Activated naive CD8-positive, alpha-beta T cell treated with anti-CD3 and anti-CD28 coated beads, Interleukin-2, amount 50 U/mL, for 24 hours (primary cell): ENCODE measurements around the gene JAZF1.
"Not testable (repeated sequence)": the region's sequence is repeated elsewhere in the genome, so short reads cannot be mapped to it uniquely, and the experiment has no call there.

Source experiments
- ATAC-seq: fragments of 150-1000 bp; cut with Tn5 transposase; one replicate; pipeline ENCODE4 v1.10.0; 2021
- DNase-seq: peaks from one replicate; pipeline ENCODE4 v3.0.0; 2021
- H3K27ac Mint-ChIP-seq: one replicate; pipeline ENCODE4 v1.8.0; 2021; ENCODE audit warnings: mild to moderate bottlenecking, mixed read lengths
- H3K27me3 Mint-ChIP-seq: one replicate; pipeline ENCODE4 v1.8.0; 2021; ENCODE audit warnings: mixed read lengths
- H3K36me3 Mint-ChIP-seq: one replicate; pipeline ENCODE4 v1.8.0; 2021; ENCODE audit warnings: low read depth, mixed read lengths
- H3K4me1 Mint-ChIP-seq: one replicate; pipeline ENCODE4 v1.8.0; 2021; ENCODE audit warnings: mixed read lengths
- H3K4me3 Mint-ChIP-seq: one replicate; pipeline ENCODE4 v1.8.0; 2021; ENCODE audit warnings: mild to moderate bottlenecking, moderate library complexity, mixed read lengths
- H3K9me3 Mint-ChIP-seq: one replicate; pipeline ENCODE4 v1.8.0; 2021; ENCODE audit warnings: mixed read lengths

Gene JAZF1

DNA sequence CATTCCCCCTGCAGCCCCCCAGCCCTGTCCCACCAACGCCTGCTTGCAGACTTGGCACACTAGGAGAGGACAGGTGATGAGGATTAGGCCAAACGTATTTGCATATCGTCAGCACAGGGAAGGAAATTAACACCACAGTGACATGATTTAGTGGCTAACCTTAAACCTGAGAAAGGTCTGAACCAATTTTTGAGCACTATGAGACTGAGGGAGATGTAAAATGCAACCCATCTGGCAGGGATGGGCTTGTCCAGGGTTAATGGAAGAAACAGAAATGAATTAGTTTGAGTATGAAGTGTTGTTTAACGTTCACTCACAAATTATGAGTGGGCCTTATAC, 257.0 kb downstream of the JAZF1 start:
- ATAC-seq (no peak), DNase-seq (no peak)
- Mint-ChIP-seq H3K27me3 (no peaks in the 10 kb centered on the region), H3K4me1 (peaks cover 4% of the 10 kb centered on the region), H3K36me3 (no peaks in the 10 kb centered on the region), H3K4me3 (no peak overlapping the region), H3K9me3 (no peaks in the 10 kb centered on the region), H3K27ac (no peak overlapping the region)

DNA sequence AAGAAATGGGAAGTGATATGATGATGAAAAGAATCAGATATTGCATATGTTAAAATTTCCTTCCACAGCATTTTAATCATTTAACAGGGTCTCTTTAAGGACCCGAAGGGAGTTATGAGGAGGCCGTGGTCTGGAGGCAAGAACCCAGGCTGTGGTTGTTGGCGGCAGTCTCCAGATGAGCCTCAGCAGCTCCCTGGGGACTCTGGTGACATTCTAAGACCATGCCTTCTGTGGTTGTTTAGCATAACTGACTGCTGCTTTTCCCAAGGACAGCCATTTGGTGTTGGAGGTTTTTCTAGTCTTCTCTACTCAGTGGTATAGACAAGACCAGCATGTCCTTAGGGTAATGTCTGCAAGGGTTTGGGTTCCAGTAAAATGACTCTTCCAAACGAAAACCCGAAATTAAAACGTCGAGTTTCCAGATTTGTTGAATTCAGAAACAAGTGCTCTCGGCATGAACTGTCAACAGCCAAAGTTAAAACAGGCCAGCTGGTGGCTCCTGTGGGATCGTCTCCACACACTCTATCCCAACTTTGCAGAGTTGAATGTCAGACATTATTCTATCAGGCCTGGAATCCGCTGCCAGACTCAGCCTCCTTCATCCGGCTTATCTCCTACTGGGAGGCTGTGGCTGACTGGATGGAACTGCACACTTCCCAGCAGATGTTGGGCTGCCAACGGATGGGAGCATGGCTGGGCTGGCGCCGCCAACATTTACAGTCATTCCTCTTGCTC, 257.5 kb downstream of the JAZF1 start:
- H3K36me3 Mint-ChIP-seq, result no peaks in the 10 kb centered on the region
- H3K27ac Mint-ChIP-seq, result no peak overlapping the region
- H3K9me3 Mint-ChIP-seq, result no peaks in the 10 kb centered on the region
- H3K4me1 Mint-ChIP-seq, result peaks cover 4% of the 10 kb centered on the region
- DNase-seq (no peak), ATAC-seq (no peak)
- H3K27me3 Mint-ChIP-seq, result no peaks in the 10 kb centered on the region
- H3K4me3 Mint-ChIP-seq, result no peak overlapping the region

DNA sequence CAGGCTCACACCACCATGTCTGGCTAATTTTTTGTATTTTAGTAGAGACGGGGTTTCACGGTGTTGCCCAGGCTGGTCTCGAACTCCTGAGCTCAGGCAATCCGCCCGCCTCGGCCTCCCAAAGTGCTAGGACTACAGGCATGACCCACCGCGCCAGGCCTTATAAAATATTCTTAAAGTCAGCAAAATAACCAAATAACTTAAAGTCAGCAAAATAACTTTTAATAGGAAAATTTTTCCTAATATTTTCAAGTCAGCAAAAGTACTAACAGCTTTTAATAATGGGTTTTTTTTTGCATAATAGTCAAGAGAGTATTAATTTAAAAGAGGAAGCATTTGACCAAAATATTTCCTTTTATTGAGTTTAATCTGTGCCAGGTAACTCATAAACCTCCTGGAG, 258.2 kb downstream of the JAZF1 start:
- not testable (repeated sequence) for DNase-seq, H3K9me3 Mint-ChIP-seq, H3K36me3 Mint-ChIP-seq, H3K27me3 Mint-ChIP-seq, H3K27ac Mint-ChIP-seq, H3K4me1 Mint-ChIP-seq, H3K4me3 Mint-ChIP-seq, ATAC-seq

DNA sequence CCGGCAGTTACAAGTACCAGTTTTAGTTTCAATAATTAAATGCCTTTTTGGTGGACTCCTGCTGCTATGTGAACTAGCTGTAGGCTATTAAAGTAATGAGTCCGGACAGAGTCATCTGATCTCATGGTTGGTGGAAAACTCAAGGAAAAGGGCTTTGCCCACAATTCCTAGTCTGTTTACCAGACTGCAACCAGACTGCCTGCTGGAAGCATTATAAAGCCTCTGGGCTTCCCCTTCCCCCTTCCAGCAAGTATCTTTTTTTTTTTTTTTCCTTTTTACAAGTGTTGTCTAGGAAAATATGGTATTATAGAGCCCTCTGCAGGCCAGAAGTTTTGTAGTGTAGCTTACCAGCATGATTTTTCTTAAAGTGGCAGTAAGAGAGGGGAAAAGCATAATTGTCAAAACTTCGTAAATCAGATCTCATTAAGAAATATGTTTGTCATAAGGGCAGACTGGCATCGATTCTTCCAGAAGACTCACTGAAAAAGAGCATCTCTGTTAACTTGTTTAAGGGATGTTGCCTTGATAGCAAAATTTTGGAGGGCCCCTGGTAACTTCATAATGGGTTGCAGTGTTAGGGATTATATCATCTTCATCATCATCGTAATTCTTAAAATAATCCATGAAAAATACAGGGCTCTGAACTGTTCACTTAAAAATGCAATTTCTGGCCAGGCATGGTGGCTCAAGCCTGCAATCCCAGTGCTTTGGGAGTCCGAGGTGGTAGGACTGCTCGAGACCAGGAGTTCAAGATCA, 259.3 kb downstream of the JAZF1 start:
- H3K27ac Mint-ChIP-seq, result no peak overlapping the region
- DNase-seq (no peak), ATAC-seq (no peak)
- H3K4me3 Mint-ChIP-seq, result no peak overlapping the region
- H3K4me1 Mint-ChIP-seq, result peaks cover 4% of the 10 kb centered on the region
- H3K36me3 Mint-ChIP-seq, result no peaks in the 10 kb centered on the region
- H3K27me3 Mint-ChIP-seq, result no peaks in the 10 kb centered on the region
- no peaks in the 10 kb centered on the region for H3K9me3 Mint-ChIP-seq

DNA sequence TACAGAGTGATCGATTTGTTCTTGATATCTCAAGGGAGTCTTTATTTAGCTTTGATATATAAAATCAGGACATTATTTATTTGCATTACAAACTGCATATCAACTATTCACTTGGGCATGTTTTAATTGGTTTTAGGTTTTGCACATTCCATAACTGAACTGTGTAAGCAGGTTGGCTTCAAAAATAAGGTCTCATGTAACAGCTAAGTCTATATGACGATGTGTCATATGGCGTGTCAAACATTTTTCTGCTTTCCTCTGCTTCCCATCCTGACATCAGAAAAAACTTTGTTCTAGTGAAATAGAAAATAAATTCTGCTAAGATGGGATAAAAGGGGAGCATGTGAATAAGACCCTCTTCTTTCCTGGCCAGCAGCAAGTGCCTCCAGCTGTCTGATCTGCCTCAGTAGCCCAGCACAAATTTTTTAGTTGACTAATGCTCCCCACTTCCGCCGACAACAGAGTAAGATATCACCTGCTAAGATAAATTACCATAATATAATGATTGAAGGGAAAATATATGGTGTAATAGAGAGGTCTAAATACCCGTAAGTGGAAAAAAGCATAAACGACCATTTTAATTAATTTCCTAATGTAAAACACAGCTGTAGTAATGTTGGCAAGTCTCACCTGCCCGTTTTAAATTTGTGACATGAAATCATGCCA, 260.2 kb downstream of the JAZF1 start:
- Mint-ChIP-seq H3K4me3 (no peak overlapping the region), H3K9me3 (no peaks in the 10 kb centered on the region), H3K27ac (no peak overlapping the region), H3K36me3 (no peaks in the 10 kb centered on the region), H3K27me3 (no peaks in the 10 kb centered on the region), H3K4me1 (no peaks in the 10 kb centered on the region)
- DNase-seq (no peak), ATAC-seq (no peak)

DNA sequence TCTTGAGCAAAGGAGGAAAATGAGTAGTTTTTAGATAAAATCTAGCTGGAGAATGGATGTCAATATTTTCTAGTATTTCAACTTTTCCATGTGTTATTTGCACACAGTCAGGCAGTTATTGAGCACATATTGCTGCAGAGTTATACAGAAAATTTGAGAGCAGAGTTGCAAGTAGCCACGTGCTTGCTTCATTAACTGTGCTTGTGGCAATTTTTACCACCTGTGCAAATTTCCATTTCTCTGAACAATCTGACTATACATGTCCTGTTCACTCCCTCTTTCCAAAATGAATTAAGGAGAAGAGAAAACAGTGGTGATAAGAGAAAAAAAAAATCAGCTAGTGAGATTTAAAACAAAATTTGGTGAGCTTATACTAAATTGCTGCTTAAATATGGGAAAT, 262.1 kb downstream of the JAZF1 start:
- Mint-ChIP-seq H3K9me3 (no peaks in the 10 kb centered on the region), H3K4me1 (no peaks in the 10 kb centered on the region), H3K27me3 (no peaks in the 10 kb centered on the region), H3K4me3 (no peak overlapping the region), H3K27ac (no peak overlapping the region), H3K36me3 (no peaks in the 10 kb centered on the region)
- no peak for DNase-seq
- no peak for ATAC-seq

DNA sequence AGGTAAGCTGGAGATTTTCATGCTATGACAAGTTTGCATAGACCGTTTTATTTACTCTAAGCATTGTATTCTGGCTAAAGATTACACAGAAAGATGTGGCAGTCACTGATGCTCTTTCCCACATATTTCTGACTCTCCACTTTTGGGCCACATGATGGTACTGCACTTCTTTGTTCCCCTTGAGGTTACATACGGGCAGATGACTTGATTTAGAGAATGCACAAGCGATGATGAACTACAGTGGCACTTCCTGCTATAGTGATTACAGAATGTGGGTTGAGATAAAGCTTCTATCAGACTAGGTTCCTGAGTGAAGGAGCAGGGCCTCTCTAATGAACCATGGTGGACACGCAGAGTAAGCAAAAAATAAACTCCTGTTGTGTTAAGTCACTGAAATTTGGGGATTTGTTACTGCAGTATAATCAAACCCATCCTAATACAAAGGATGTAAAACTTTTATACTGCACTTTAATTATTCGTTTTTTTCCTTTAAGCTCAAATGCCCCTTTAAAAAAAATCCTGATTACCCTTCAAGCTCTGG, 262.8 kb downstream of the JAZF1 start:
- no peak for ATAC-seq
- Mint-ChIP-seq H3K36me3 (no peaks in the 10 kb centered on the region), H3K4me3 (no peak overlapping the region), H3K9me3 (no peaks in the 10 kb centered on the region), H3K27ac (no peak overlapping the region), H3K27me3 (no peaks in the 10 kb centered on the region), H3K4me1 (no peaks in the 10 kb centered on the region)
- DNase-seq, result no peak

DNA sequence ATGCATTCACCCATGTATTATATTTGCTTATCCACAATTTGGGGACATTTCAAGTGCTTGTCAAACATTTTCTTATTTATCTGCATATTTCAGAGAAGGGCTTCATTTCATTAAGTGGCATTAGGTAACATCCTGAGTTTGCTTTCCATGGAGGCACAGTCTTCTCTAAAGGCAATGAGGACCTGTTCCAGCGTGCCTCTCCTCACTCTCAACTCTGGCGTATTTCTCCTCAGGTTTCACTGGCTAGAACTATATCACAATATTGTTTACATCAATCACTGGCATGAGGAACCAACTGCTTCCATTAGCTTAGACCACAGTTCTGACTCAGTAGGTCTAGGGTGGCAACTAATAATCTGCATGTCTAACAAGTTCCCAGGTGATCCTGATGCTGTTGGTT, 263.5 kb downstream of the JAZF1 start:
- DNase-seq (no peak), ATAC-seq (no peak)
- Mint-ChIP-seq H3K4me1 (no peaks in the 10 kb centered on the region), H3K9me3 (no peaks in the 10 kb centered on the region), H3K27me3 (no peaks in the 10 kb centered on the region), H3K27ac (no peak overlapping the region), H3K4me3 (no peak overlapping the region), H3K36me3 (no peaks in the 10 kb centered on the region)

DNA sequence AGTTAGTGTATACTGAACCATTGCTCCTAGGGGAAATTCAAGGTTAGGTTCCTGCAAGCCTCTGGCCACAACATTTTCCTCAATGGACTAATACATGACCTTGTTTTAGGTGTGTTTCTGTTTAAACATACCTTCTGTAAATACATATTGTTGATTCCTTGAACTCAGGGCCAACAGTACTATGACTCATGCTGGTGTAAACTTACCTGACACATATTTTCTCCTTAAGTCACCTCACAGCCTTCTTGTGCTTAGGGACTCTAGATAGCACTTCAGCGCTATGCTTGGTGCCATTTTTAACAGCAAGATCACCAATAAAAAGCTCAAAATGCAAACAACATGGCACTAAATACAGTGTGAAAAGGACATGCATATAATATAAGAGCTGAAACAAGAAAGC, 264.2 kb downstream of the JAZF1 start:
- Mint-ChIP-seq H3K27me3 (no peaks in the 10 kb centered on the region), H3K4me1 (no peaks in the 10 kb centered on the region), H3K27ac (no peak overlapping the region), H3K36me3 (no peaks in the 10 kb centered on the region), H3K9me3 (no peaks in the 10 kb centered on the region), H3K4me3 (no peak overlapping the region)
- no peak for DNase-seq
- ATAC-seq, result no peak

DNA sequence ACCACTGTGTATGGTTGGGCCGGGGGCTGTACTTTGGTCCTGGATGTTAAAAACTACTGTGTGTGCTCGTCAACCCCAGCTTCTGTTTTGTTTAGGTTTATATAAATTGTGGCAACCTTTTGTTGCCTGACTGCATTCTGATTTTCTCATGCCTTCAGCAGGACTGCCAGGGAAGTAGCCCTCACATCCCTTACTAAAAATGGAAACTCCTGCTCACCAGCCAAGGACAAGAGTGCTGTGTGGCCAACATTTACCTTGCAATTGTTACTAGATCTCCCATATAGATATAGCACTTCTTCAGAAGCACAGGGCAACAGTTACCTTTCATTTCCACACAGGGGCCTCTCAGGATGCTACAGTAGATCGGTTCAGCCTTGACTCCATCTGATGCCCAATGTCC, 266.2 kb downstream of the JAZF1 start:
- Mint-ChIP-seq H3K4me1 (no peaks in the 10 kb centered on the region), H3K36me3 (no peaks in the 10 kb centered on the region), H3K27ac (no peak overlapping the region), H3K4me3 (no peak overlapping the region), H3K27me3 (no peaks in the 10 kb centered on the region), H3K9me3 (no peaks in the 10 kb centered on the region)
- DNase-seq (no peak), ATAC-seq (no peak)

DNA sequence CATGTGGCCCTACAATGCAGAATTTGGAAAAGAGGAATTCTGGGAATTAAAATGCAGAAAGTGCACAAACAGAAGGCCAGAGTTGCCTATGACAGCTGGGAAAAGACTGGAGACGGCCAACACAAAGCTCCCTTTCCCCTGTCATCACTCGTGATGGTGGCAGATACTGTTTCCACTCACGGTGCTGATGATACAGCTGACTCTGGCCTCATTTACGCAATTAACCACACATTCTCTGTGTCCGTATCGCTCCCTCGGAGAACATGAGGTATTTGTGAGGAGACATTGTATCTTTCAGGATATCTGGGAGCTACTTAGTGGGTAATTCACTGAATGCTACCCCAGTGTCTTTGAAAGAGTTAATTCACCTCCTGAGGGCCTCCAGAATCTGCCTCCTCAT, 267.8 kb downstream of the JAZF1 start:
- Mint-ChIP-seq H3K9me3 (no peaks in the 10 kb centered on the region), H3K4me1 (no peaks in the 10 kb centered on the region), H3K4me3 (no peak overlapping the region), H3K27me3 (no peaks in the 10 kb centered on the region), H3K27ac (no peak overlapping the region), H3K36me3 (no peaks in the 10 kb centered on the region)
- ATAC-seq, result no peak
- DNase-seq, result no peak

DNA sequence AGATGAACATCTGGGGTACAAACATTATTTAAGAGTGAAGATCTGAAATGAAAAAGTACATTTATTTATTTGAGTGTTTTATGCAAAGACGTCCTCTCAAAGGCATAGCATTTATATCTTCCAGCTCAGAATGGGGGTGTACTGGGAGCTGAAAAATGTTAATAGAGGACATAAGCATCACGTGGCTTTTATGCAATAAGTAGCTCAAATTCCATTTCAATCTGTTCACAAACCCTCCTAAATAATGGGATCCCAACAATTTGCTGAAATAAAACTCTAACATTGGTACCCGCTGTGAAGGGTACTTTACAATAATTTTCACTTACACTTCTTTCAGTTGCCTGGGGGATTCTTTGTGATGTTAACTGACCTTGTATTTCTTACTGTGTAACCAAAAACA, 268.7 kb downstream of the JAZF1 start:
- Mint-ChIP-seq H3K36me3 (no peaks in the 10 kb centered on the region), H3K27ac (no peak overlapping the region), H3K9me3 (no peaks in the 10 kb centered on the region), H3K4me1 (no peaks in the 10 kb centered on the region), H3K27me3 (no peaks in the 10 kb centered on the region), H3K4me3 (no peak overlapping the region)
- ATAC-seq (no peak), DNase-seq (no peak)

DNA sequence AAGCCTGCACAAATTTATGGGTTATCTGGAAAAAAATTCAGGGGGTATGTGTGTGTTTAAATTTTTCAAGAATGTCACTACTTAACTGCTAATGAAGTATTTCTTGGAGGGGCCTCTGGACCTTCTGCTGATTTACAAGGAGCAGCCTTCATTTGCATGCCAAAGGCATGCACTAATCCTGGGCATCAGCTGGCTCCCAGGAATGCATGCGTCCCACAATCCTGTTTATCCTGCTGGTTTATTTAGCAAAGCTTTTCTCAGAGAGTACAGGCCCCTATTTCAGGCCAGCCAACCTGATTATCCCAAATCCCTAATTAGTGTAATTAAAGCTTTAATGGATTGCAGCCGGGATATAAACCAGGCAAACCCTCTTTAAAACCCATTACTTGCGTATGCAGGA, 270.3 kb downstream of the JAZF1 start:
- DNase-seq, result no peak
- Mint-ChIP-seq H3K4me1 (no peaks in the 10 kb centered on the region), H3K4me3 (no peak overlapping the region), H3K27me3 (no peaks in the 10 kb centered on the region), H3K36me3 (no peaks in the 10 kb centered on the region), H3K27ac (no peak overlapping the region), H3K9me3 (no peaks in the 10 kb centered on the region)
- ATAC-seq, result no peak

DNA sequence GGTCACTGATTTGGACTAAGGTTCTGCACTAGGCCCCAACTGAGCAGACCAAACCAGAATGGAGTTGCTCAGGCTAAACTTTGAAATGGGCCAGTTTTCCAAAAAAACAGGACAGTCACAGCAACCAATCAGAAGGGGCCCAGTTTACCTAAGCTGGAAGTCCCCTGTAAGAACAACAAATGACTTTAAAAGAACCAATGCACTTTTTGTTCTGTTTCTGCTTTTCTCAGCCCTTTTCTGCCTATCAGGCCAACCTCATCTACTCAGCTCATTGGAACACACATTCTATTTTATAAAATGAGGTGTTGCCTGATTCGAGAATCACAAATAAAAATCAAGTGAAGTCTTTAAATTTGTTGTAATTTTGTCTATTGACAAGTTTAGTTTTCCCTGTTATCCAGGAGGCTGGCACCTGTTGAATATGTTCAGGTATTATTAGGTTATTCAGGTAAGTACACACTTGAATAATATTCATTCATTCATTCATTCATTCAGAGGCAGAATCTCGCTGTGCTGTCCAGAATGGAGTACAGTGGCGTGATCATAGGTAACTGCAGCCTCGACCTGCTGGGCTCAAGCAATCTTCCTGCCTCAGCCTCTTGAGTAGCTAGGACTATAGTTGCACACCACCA, 271.9 kb downstream of the JAZF1 start:
- Mint-ChIP-seq H3K27me3 (no peaks in the 10 kb centered on the region), H3K4me1 (no peaks in the 10 kb centered on the region), H3K36me3 (no peaks in the 10 kb centered on the region), H3K4me3 (no peak overlapping the region), H3K27ac (no peak overlapping the region), H3K9me3 (no peaks in the 10 kb centered on the region)
- ATAC-seq (no peak), DNase-seq (no peak)
